ENCODE data around the gene HSPB9. TPM values are rescaled to one million over a fixed set of nuclear protein-coding genes. Genes with fewer than 3 reads are reported as not detected.

The HSPB9 gene
- total and polyA plus RNA-seq, 9 of the 15 experiments (the other 6 are each of a cell fraction or from before 2014, with no cell fraction given), result 0.04 to 0.16 (median 0.08) TPM; not detected in 3

DNA sequence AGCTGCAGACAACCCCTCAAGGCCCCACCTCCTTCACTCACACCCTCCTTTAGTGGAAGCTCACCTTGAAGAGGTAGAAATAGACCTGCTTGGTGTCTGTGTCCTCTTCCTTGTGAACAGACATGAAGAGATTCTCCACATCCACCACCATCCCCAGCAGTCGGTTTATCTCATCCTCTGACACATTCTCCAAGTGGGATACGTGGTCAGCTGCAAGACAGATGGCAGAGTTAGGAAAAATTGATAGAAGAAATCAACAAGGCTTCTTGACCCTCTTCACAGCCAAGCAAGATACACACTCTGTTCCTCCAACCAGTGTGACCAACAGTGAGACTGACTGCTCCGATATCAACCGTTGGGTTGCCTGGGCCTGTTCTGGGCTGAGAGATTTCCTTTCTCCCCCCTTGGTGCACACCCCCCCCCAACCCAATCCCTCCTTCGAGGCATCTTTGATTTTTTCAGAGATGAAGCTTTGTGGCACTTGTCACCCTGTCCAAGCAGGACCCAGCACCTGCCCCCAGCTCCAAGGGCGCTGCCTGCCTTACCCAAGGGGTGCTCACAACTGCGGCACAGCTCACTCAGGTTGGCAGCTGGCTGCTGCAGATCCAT is 2.3 kb upstream of the HSPB9 start (continued):
- TF ChIP-seq, protein P1, sequence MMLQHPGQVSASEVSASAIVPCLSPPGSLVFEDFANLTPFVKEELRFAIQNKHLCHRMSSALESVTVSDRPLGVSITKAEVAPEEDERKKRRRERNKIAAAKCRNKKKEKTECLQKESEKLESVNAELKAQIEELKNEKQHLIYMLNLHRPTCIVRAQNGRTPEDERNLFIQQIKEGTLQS (IDR thresholded peaks at IDR 0.05), result no peak
- TF ChIP-seq, protein P1 (CRISPR knock-in tag; conservative IDR thresholded peaks at IDR 0.05), result no peak
- no peak for TF ChIP-seq KLF1 (tag; IDR thresholded peaks at IDR 0.05)

DNA sequence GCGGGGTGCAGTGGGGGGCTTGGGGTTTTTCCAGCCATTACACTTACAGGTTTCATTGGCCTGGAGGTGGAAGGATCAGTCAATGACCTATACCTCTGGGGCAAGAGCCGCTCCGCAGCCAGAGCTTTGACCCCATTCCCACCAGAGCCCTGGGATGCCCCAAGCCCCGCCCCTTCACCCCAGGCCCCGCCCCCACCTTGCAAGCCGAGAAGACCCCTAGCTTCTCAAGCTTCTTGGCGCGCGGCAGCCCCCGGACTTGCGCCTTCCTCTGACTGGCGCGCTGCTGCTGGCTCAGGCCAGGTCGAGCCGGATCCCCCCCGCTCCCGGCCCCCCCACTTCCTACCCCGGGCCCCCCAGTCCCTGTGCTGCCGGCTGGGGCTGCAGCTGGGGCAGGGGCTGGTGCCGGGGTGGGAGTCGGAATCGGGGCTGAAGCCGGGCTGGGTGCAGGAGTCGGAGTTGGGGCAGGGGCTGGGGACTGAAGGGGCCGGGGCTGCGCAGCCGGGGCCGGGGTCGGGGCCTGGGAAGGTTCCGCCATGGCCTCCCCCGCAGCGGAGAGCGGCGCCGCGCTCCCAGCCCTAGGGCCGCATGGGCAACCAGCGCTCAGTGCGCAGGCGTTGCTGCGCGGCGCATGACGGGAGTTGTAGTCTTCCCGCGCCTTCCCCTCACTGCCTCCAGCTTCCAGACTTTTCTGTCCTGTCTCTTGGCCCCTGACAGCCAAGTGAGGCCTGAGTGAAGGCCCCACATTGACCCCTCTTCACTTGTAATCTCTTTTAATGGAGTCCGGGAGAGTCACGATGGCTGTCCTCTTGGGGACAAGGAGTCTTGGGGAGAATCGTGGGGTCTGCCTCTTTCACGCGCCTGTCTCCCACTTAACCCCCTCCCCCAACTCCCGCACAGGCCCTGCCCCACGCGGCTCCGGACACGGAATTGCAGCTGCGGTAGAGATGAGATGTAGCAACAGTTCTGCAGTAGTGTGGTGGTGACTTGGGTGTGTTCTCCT is 1.5 kb upstream of the HSPB9 start, which contains the start of gene KAT2A:
TSS of gene KAT2A (minus strand) at position 598 of the 1,000 bp plus-strand sequence. CDS start at position 535, 63 bp downstream.
- DNase-seq (ENCODE audit: extremely low read depth in 1 of 4, low spot score in 3 of 4) (peak; percentile 92 to 95 (median 94)), FAIRE-seq (peak; percentile 97), ATAC-seq (peak; percentile 97)
- Histone ChIP-seq H3K27ac (ENCODE audit: extremely low read depth, low read depth, low read length) (peak within 1 kb of the TSS; percentile 67), H3K4me2 (ENCODE audit: insufficient read depth, low read length) (peak within 1 kb of the TSS; percentile 74), H3K9me3 (replicated peaks; ENCODE audit: control insufficient read depth, insufficient read depth, low read depth, low read length) (no peaks in the 10 kb centered on the region), H3K9me1 (ENCODE audit: control insufficient read depth, insufficient read depth, low read length) (peaks cover 3% of the 10 kb centered on the region), H3K79me2 (ENCODE audit: control insufficient read depth, insufficient read depth, low read length) (peaks cover 10% of the 10 kb centered on the region; the same call in 2 of the 3 replicates), H3K4me1 (replicated peaks in 1 of 2; ENCODE audit: control insufficient read depth in 2 of 2, insufficient read depth in 2 of 2, low read length in 2 of 2) (peaks cover 13 to 47% of the 10 kb centered on the region in 2 experiments), H3K27me3 (ENCODE audit: control insufficient read depth in 2 of 2, insufficient read depth in 2 of 2, low read length in 2 of 2) (no peaks in the 10 kb centered on the region), H3K36me3 (ENCODE audit: control insufficient read depth, insufficient read depth, low read length) (peaks cover 59% of the 10 kb centered on the region; the same call in 2 of the 3 replicates), H2AFZ (ENCODE audit: low read depth, low read length) (peak within 1 kb of the TSS; percentile 86), H3K4me3 (peak within 1 kb of the TSS; percentile 66), H3K9ac (ENCODE audit: insufficient read depth in 1 of 2, low read depth in 2 of 2, low read length in 2 of 2) (peak within 1 kb of the TSS; percentile 9 to 89; a peak in 3 of 4 replicates), H4K20me1 (replicated peaks; ENCODE audit: control insufficient read depth, insufficient read depth, low read length) (no peaks in the 10 kb centered on the region)
- POLR2A ChIA-PET, result interaction anchor here (0.6 to 2.1 kb wide), 13 partner anchors 8 to 431 kb away, joined by 3 to 7 read pairs (median 4); partner anchors contain the start of genes DHX58 and NAGLU
- intact Hi-C loops (cut with micrococcal nuclease), result no loop called here
- 8% methylated on average over 44 of the region's 57 CpGs for WGBS (ENCODE audit: insufficient coverage, low coverage, missing lambda C conversion rate)
- no TSS peak for BruUV-seq (replicated peaks)
- CTCF ChIA-PET (ENCODE audit: low intra/inter-chr PET ratio), result interaction anchor here (0.6 kb wide), 2 partner anchors 101 to 473 kb away, joined by 3 to 4 read pairs; partner anchors contain the start of gene NKIRAS2
- in situ Hi-C loops (cut with MboI), result loop anchor here (25.0 kb wide), 1 partner anchor 384 kb away; the partner anchor contains the start of gene HAP1
- peak in 1 of 2 experiments; percentile 55; a peak in 1 of 4 replicates for TF ChIP-seq HDAC1 (IDR thresholded peaks at IDR 0.05)
- no peak for TF ChIP-seq FOXK2 (conservative IDR thresholded peaks at IDR 0.05 in 1 of 2, IDR thresholded peaks at IDR 0.05 in 1 of 2; ENCODE audit: low read depth in 2 of 2)
- no peak for TF ChIP-seq TCF3 (CRISPR knock-in tag; IDR thresholded peaks at IDR 0.05)
- TF ChIP-seq POLR3G (IDR thresholded peaks at IDR 0.05; ENCODE audit: extremely low read depth, insufficient read length, insufficient replicate concordance), result no peak
- no peak for TF ChIP-seq NFYB (IDR thresholded peaks at IDR 0.05; ENCODE audit: extremely low read depth, insufficient read length)
- TF ChIP-seq ZFX (CRISPR knock-in tag; IDR thresholded peaks at IDR 0.05), result peak; percentile 70
- TF ChIP-seq DPF2 (IDR thresholded peaks at IDR 0.05), result 0 out of 2 replicates have a peak, but pooled peaks have one; percentile 41
- no peak for TF ChIP-seq RHOXF2B (CRISPR knock-in tag; conservative IDR thresholded peaks at IDR 0.05)
- TF ChIP-seq, protein P2, sequence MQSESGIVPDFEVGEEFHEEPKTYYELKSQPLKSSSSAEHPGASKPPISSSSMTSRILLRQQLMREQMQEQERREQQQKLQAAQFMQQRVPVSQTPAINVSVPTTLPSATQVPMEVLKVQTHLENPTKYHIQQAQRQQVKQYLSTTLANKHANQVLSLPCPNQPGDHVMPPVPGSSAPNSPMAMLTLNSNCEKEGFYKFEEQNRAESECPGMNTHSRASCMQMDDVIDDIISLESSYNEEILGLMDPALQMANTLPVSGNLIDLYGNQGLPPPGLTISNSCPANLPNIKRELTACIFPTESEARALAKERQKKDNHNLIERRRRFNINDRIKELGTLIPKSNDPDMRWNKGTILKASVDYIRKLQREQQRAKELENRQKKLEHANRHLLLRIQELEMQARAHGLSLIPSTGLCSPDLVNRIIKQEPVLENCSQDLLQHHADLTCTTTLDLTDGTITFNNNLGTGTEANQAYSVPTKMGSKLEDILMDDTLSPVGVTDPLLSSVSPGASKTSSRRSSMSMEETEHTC (IDR thresholded peaks at IDR 0.05), result 0 out of 2 replicates have a peak, but pooled peaks have one; percentile 2
- no peak for TF ChIP-seq RBM25 (IDR thresholded peaks at IDR 0.05; ENCODE audit: low read depth, low read length, severe bottlenecking)
- no peak for TF ChIP-seq FOXK1 (CRISPR knock-in tag; IDR thresholded peaks at IDR 0.05; ENCODE audit: borderline replicate concordance)
- no peak for TF ChIP-seq ZNF140 (CRISPR knock-in tag; IDR thresholded peaks at IDR 0.05)
- peak; percentile 81 for TF ChIP-seq EP400 (IDR thresholded peaks at IDR 0.05)
